ENCODE results near the gene RAB37.

RAB37 gene

GRCh38 chr17:74704544-74704943 lies 32.5 kb upstream of the RAB37 start:
- Mint-ChIP-seq H3K27ac (no peak overlapping the region), H3K9me3 (peaks cover 3% of the 10 kb centered on the region), H3K4me1 (peaks cover 13% of the 10 kb centered on the region)

GRCh38 chr17:74711058-74711824 lies 25.8 kb upstream of the RAB37 start:
- Mint-ChIP-seq H3K9me3 (peaks cover 3% of the 10 kb centered on the region), H3K4me3 (no peak overlapping the region), H3K27me3 (ENCODE audit: low read depth, poor library complexity) (peaks cover 55% of the 10 kb centered on the region), H3K27ac (no peak overlapping the region), H3K4me1 (no peaks in the 10 kb centered on the region), H3K36me3 (ENCODE audit: low read depth) (no peaks in the 10 kb centered on the region)
- no peak for TF ChIP-seq CTCF (IDR thresholded peaks at IDR 0.05)
- no peak for DNase-seq

More at GRCh38 chr17:74704544-74704943, 32.5 kb upstream of the RAB37 start:
- no peak for TF ChIP-seq CTCF (IDR thresholded peaks at IDR 0.05)
- Mint-ChIP-seq H3K36me3 (ENCODE audit: low read depth) (no peaks in the 10 kb centered on the region), H3K4me3 (no peak overlapping the region), H3K27me3 (ENCODE audit: low read depth, poor library complexity) (peaks cover 46% of the 10 kb centered on the region)
- no peak for DNase-seq

- Mint-ChIP-seq H3K27ac (peak overlapping the region; percentile 14), H3K9me3 (peaks cover 3% of the 10 kb centered on the region), H3K4me3 (no peak overlapping the region), H3K36me3 (ENCODE audit: low read depth) (no peaks in the 10 kb centered on the region), H3K4me1 (no peaks in the 10 kb centered on the region), H3K27me3 (ENCODE audit: low read depth, poor library complexity) (peaks cover 51% of the 10 kb centered on the region)
- TF ChIP-seq CTCF (IDR thresholded peaks at IDR 0.05), result no peak
- no peak for DNase-seq
Observed at GRCh38 chr17:74712301-74712700, 24.8 kb upstream of the RAB37 start.

- Mint-ChIP-seq H3K4me1 (no peaks in the 10 kb centered on the region), H3K27me3 (ENCODE audit: low read depth, poor library complexity) (peaks cover 53% of the 10 kb centered on the region), H3K27ac (peak within 1 kb of the TSS; percentile 14), H3K4me3 (no peak within 1 kb of the TSS), H3K36me3 (ENCODE audit: low read depth) (no peaks in the 10 kb centered on the region), H3K9me3 (peaks cover 3% of the 10 kb centered on the region)
- TF ChIP-seq CTCF (IDR thresholded peaks at IDR 0.05), result no peak
- no peak for DNase-seq
Observed at GRCh38 chr17:74712756-74713155, 24.3 kb upstream of the RAB37 start, which contains the start of gene CD300LF. TSS of gene CD300LF (minus strand) at chr17:74712923. CDS start at chr17:74712866, 57 bp downstream.

- H3K4me3 Mint-ChIP-seq, result no peak overlapping the region
- peaks cover under 1% of the 10 kb centered on the region for H3K9me3 Mint-ChIP-seq
Observed at GRCh38 chr17:74713171-74713755, 23.8 kb upstream of the RAB37 start.

More at GRCh38 chr17:74713171-74713755, 23.8 kb upstream of the RAB37 start:
- TF ChIP-seq CTCF (IDR thresholded peaks at IDR 0.05), result no peak
- peaks cover 53% of the 10 kb centered on the region for H3K27me3 Mint-ChIP-seq (ENCODE audit: low read depth, poor library complexity)
- no peak overlapping the region for H3K27ac Mint-ChIP-seq
- no peak for DNase-seq
- H3K4me1 Mint-ChIP-seq, result no peaks in the 10 kb centered on the region
- no peaks in the 10 kb centered on the region for H3K36me3 Mint-ChIP-seq (ENCODE audit: low read depth)
